Stomach (tissue), 9 donors: ENCODE measurements around the gene NPHP4. TPM values are rescaled to one million over a fixed set of nuclear protein-coding genes. Genes with fewer than 3 reads are reported as not detected.
A peak's percentile ranks its signal among the peaks of the same experiment; 100 is the strongest.

Source experiments
- DNase-seq, 2 donors: peaks; one replicate each; pipeline versions ENCODE4 v3.0.0 to v3.0.0-alpha.2; 2013 to 2019
- H3K27ac ChIP-seq, 5 donors: fragments of 200-600 bp in 4 of 5; sonication (generic) in 4 of 5; one replicate each; pipeline ENCODE4 v1.5.1; 2013 to 2019; ENCODE audit warnings: mild to moderate bottlenecking in 1 of 5, moderate library complexity in 1 of 5
- H3K27me3 ChIP-seq, 3 donors: fragments of 200-600 bp; sonication (generic); one replicate each; pipeline ENCODE4 v1.5.1; 2017 to 2019; ENCODE audit warnings: mixed run types in 1 of 3
- H3K36me3 ChIP-seq, 4 donors: fragments of 200-600 bp; sonication (generic); 1 replicate in 3 of 4; 2 replicates in 1 of 4; pipeline ENCODE4 v1.5.1; 2016 to 2019
- H3K4me1 ChIP-seq, 4 donors: fragments of 200-600 bp; sonication (generic); one replicate each; pipeline ENCODE4 v1.5.1; 2016 to 2019
- H3K4me3 ChIP-seq, 4 donors: fragments of 200-600 bp; sonication (generic) in 3 of 4; one replicate each; pipeline ENCODE4 v1.5.1; 2016 to 2019; ENCODE audit warnings: mild to moderate bottlenecking in 1 of 4
- H3K9me3 ChIP-seq, 4 donors: fragments of 200-600 bp; sonication (generic); one replicate each; pipeline ENCODE4 v1.5.1; 2016 to 2019
- EP300 ChIP-seq: sonication (generic); formaldehyde crosslinking; IDR thresholded peaks from one replicate; pipeline ENCODE4 v1.6.1; 2017; ENCODE audit warnings: antibody characterized with exemption
- POLR2A ChIP-seq, 4 donors: fragments of 450-650 bp; IDR thresholded peaks; one replicate each; pipeline ENCODE4 v1.6.1; 2016; ENCODE audit warnings: antibody characterized with exemption in 4 of 4, control low read depth in 2 of 4, mild to moderate bottlenecking in 1 of 4, moderate library complexity in 1 of 4
- POLR2AphosphoS5 ChIP-seq, 3 donors: sonication (generic); formaldehyde crosslinking; IDR thresholded peaks; one replicate each; pipeline ENCODE4 v1.6.1; 2016; ENCODE audit warnings: antibody characterized with exemption in 3 of 3
- WGBS, 5 donors: extraction: QIAGEN DNeasy Blood & Tissue Kit in 3 of 5; methylation state at CpG; one replicate each; pipeline versions ENCODE4 v1.1.5 to v1.1.7; 2013 to 2018; 5-methylcytosine and 5-hydroxymethylcytosine counted together
- intact Hi-C: fragments of 100-400 bp; cut with DNase I; formaldehyde crosslinking; loops from one replicate; pipeline ENCODE4 v1.15.1; 2023; ENCODE audit warnings: low total_unique reads
- polyA plus RNA-seq, 3 donors: library from polyadenylated mRNA; stranded (reverse); fragments of 200-250 nt; gene quantifications; one replicate each; pipeline ENCODE4 v1.2.3, GENCODE V29; 2013
- total RNA-seq, 5 donors: library from RNA; depleted of rRNA; stranded (reverse); fragments of >200 nt; gene quantifications; one replicate each; pipeline versions ENCODE4 v1.1.0 to v1.2.3, GENCODE V29; 2014 to 2016
- TF ChIP-seq, protein P1 (sequence below), 7 experiments: fragments of 450-650 bp in 4 of 7; fragments of 200-600 bp in 3 of 7; sonication (generic) in 3 of 7; IDR thresholded peaks; one replicate each; pipeline ENCODE4 v1.5.1; 2016 to 2019; ENCODE audit warnings: antibody characterized with exemption in 7 of 7, control low read depth in 2 of 7, mild to moderate bottlenecking in 1 of 7
- donor health status: healthy with polysubstance abuse.
- donor health status: Bipolar disorder and iron deficiency.
- donor health status: healthy.

The NPHP4 gene
- total and polyA plus RNA-seq, 8 donors, result 1.9 to 29.7 (median 7.3) TPM

DNA sequence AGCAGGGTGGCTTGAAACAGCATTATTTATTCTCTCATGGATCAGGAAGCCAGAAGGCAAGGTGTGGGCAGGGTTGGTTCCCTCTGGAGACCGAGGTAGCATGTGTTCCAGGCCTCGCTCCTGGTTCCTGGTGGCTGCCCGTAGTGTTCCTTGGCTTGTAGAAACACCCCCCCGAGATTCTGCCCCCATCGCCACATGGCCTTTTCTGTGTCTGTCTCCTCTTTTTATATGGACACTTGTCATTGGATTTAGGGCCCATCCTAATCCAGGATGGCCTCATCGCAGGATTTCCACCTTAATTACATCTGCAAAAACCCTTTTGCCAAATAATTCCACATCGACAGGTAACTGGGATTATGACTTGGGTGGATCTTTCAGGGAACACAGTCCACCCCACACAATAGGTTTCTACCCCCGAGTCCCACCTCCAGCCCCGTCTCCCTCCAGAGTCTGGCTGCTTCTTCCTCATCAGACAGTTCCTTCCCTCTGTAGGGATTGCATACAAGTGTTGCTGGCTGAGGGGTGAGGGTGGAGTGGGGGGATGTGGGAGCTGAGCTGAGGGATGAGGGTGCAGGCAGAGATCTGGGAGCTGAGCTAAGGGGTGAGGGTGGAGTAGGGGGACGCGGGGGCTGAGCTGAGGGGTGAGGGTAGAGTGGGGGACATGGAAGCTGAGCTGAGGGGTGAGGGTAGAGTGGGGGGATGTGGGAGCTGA lies 12.3 kb upstream of the NPHP4 start:
- no peaks in the 10 kb centered on the region for H3K4me1 ChIP-seq
- H3K9me3 ChIP-seq, result no peaks in the 10 kb centered on the region
- intact Hi-C loops, result no loop called here
- 85 to 96% (median 88%) methylated on average over 9 to 11 of the region's 11 CpGs for whole genome bisulfite sequencing, 5 donors
- no peaks in the 10 kb centered on the region for H3K36me3 ChIP-seq
- TF ChIP-seq, protein P1, sequence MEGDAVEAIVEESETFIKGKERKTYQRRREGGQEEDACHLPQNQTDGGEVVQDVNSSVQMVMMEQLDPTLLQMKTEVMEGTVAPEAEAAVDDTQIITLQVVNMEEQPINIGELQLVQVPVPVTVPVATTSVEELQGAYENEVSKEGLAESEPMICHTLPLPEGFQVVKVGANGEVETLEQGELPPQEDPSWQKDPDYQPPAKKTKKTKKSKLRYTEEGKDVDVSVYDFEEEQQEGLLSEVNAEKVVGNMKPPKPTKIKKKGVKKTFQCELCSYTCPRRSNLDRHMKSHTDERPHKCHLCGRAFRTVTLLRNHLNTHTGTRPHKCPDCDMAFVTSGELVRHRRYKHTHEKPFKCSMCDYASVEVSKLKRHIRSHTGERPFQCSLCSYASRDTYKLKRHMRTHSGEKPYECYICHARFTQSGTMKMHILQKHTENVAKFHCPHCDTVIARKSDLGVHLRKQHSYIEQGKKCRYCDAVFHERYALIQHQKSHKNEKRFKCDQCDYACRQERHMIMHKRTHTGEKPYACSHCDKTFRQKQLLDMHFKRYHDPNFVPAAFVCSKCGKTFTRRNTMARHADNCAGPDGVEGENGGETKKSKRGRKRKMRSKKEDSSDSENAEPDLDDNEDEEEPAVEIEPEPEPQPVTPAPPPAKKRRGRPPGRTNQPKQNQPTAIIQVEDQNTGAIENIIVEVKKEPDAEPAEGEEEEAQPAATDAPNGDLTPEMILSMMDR (IDR thresholded peaks at IDR 0.05), result no peak
- TF ChIP-seq EP300, result no peak
- no peak for TF ChIP-seq POLR2AphosphoS5 (IDR thresholded peaks at IDR 0.05)
- no peak for TF ChIP-seq POLR2A (IDR thresholded peaks at IDR 0.05)
- no peak for DNase-seq
- no peak overlapping the region for H3K4me3 ChIP-seq
- peaks cover 0 to 29% (median 0%) of the 10 kb centered on the region in 3 donors for H3K27me3 ChIP-seq
- H3K27ac ChIP-seq, result no peak overlapping the region

DNA sequence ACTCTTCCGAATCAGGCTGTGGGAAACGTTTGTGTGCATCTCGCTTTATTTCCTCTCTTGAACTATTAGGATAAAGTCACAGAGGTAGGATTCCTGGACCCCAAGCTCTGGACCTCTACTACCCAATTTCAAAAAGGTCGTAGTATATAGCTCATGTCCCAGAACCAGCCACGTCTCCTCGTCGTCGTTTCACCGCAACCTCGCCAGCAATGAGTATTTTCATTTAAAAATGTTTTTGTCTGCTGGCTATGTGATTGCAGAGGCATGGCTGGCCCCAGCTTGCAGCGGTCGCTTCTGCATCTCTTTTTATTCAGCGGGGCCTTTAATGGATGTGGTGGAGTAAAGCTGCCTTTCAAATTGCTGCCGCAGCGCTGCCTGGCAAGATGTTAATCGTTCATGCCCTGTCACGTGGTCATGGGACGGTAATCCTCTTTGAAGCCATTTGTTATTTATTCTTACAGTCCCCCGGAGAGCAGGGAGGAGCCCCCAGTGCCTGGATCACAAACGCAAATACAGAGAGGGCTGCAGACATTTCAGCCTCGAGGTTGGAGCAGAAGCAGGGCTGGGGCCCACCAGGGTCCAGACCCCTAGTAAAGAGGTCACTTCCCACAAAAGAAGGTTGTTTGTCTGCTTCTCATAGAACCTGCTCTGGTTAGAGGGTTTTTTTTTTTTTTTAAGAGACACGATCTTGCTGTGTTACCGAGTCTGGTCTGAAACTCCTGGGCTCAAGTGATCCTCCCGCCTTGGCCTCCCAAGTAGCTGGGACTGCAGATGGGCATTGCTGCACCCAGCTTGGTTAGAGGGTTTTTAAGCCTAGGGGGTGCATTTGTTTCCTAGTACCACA lies 11.6 kb upstream of the NPHP4 start:
- peak in 1 of 2 donors; percentile 53 for DNase-seq
- Histone ChIP-seq H3K9me3 (no peaks in the 10 kb centered on the region), H3K27ac (no peak overlapping the region)

DNA sequence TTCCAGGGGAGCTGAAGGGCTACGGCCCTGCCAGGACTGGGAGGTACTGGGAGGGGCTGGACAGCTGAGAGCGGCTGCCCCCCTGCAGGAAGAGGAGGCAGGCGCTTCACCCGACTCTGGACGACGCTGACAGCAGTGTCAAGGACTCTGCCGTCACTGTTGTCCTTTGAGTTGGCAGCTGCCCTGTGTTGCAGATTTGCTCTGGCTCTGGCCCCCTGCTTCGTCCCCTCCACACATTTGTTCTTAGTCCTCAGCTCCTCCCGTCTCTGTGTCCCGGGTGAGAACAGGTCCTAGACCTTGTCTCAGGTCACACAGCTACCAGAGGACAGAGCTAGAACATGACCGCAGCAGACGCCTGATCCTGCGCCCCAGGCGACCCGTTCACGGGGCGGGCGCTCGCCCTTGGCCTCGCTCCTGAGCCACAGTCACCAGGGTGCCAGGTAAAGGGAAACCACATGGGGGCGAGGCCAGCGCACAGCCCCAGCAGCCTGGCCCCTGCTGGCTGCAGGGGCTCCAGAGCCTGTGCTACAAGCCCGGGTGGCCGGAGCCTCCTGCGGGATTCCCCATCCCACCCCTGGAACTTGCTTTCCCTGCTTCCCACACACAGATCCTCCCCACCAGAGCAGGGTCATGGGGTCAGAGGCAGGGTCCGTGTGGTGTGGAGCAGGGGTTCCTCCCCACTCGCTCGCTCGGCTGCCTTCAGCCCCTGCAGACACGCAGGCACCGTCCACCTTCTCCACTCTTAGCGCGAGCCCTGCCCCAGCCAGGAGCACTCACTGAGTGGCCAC lies 10.7 kb upstream of the NPHP4 start:
- DNase-seq, result no peak
- no peaks in the 10 kb centered on the region for H3K9me3 ChIP-seq
- H3K27me3 ChIP-seq, result peaks cover 0 to 33% (median 0%) of the 10 kb centered on the region in 3 donors
- H3K4me1 ChIP-seq, result no peaks in the 10 kb centered on the region
- no peak overlapping the region for H3K4me3 ChIP-seq
- H3K27ac ChIP-seq, result no peak overlapping the region
- intact Hi-C loops, result no loop called here
- TF ChIP-seq POLR2AphosphoS5 (IDR thresholded peaks at IDR 0.05), result no peak
- TF ChIP-seq, protein P1 (IDR thresholded peaks at IDR 0.05), result no peak
- TF ChIP-seq EP300, result no peak
- TF ChIP-seq POLR2A (IDR thresholded peaks at IDR 0.05), result no peak
- no peaks in the 10 kb centered on the region for H3K36me3 ChIP-seq
- whole genome bisulfite sequencing, 5 donors, result 53 to 82% (median 60%) methylated on average over 18 to 33 of the region's 33 CpGs

More for the DNA sequence above, 11.6 kb upstream of the NPHP4 start:
- 61 to 70% (median 62%) methylated on average over 24 of the region's 24 CpGs for WGBS, 5 donors
- intact Hi-C loops, result no loop called here
- Histone ChIP-seq H3K36me3 (no peaks in the 10 kb centered on the region), H3K4me3 (no peak overlapping the region), H3K4me1 (no peaks in the 10 kb centered on the region), H3K27me3 (peaks cover 0 to 30% (median 0%) of the 10 kb centered on the region in 3 donors)
- TF ChIP-seq, protein P1 (IDR thresholded peaks at IDR 0.05), result no peak
- TF ChIP-seq POLR2A (IDR thresholded peaks at IDR 0.05) (no peak), EP300 (no peak), POLR2AphosphoS5 (IDR thresholded peaks at IDR 0.05) (no peak)
